Astrocyte (in vitro differentiated cells and primary cell): ENCODE results near the gene ZBTB21. TPM values are rescaled to one million over a fixed set of nuclear protein-coding genes. Genes with fewer than 3 reads are reported as not detected.

Experiments used
- DNase-seq: peaks from one replicate; pipeline ENCODE4 v3.0.0-alpha.2; 2010; ENCODE audit warnings: low read depth
- FAIRE-seq: peaks from 2 replicates; lab custom pipeline; 2011; peaks lifted over from hg19 to GRCh38; lab: Jason Lieb, UNC
- H2AFZ ChIP-seq: 2 replicates; pipeline ENCODE4 v1.6.0; 2012; ENCODE audit warnings: low read depth, low read length, inconsistent platforms
- H3K27ac ChIP-seq: 2 replicates; pipeline ENCODE4 v1.5.1; 2011; ENCODE audit warnings: low read depth, low read length, inconsistent platforms
- H3K27me3 ChIP-seq: 2 replicates; pipeline ENCODE4 v1.6.0; 2011; ENCODE audit warnings: low read length, inconsistent platforms; ENCODE audit not compliant: insufficient read depth
- H3K36me3 ChIP-seq: 2 replicates; pipeline ENCODE4 v1.5.1; 2011; ENCODE audit warnings: low read length, inconsistent platforms; ENCODE audit not compliant: insufficient read depth
- H3K4me1 ChIP-seq: 2 replicates; pipeline ENCODE4 v1.5.1; 2011; ENCODE audit warnings: low read length, inconsistent platforms; ENCODE audit not compliant: insufficient read depth
- H3K4me2 ChIP-seq: 2 replicates; pipeline ENCODE4 v1.6.0; 2012; ENCODE audit warnings: low read length, inconsistent platforms
- H3K4me3 ChIP-seq: 2 replicates; pipeline ENCODE4 v1.5.1; 2011; ENCODE audit warnings: low read depth, mild to moderate bottlenecking, low read length, inconsistent platforms; ENCODE audit not compliant: insufficient read depth
- H3K79me2 ChIP-seq: 2 replicates; pipeline ENCODE4 v1.6.0; 2012; ENCODE audit warnings: mild to moderate bottlenecking, low read length, inconsistent platforms; ENCODE audit not compliant: insufficient read depth
- H3K9ac ChIP-seq: 2 replicates; pipeline ENCODE4 v1.6.0; 2012; ENCODE audit warnings: mild to moderate bottlenecking, low read length, inconsistent platforms
- H3K9me3 ChIP-seq: 2 replicates; pipeline ENCODE4 v1.5.1; 2012; ENCODE audit warnings: low read depth, mild to moderate bottlenecking, low read length, inconsistent platforms; ENCODE audit not compliant: insufficient read depth
- H4K20me1 ChIP-seq: 2 replicates; pipeline ENCODE4 v1.6.0; 2012; ENCODE audit warnings: low read length, inconsistent platforms; ENCODE audit not compliant: insufficient read depth
- H3K27ac Mint-ChIP-seq: one replicate; pipeline ENCODE4 v1.8.0; 2021; ENCODE audit warnings: mild to moderate bottlenecking, mixed read lengths; ENCODE audit not compliant: unreplicated experiment
- H3K27me3 Mint-ChIP-seq: one replicate; pipeline ENCODE4 v1.8.0; 2021; ENCODE audit warnings: low read depth, mixed read lengths; ENCODE audit not compliant: unreplicated experiment
- H3K36me3 Mint-ChIP-seq: one replicate; pipeline ENCODE4 v1.8.0; 2021; ENCODE audit warnings: low read depth, mixed read lengths; ENCODE audit not compliant: unreplicated experiment
- H3K4me1 Mint-ChIP-seq: one replicate; pipeline ENCODE4 v1.8.0; 2021; ENCODE audit warnings: low read depth, mixed read lengths; ENCODE audit not compliant: unreplicated experiment
- H3K4me3 Mint-ChIP-seq: one replicate; pipeline ENCODE4 v1.8.0; 2021; ENCODE audit warnings: mild to moderate bottlenecking, moderate library complexity, mixed read lengths; ENCODE audit not compliant: unreplicated experiment
- H3K9me3 Mint-ChIP-seq: one replicate; pipeline ENCODE4 v1.8.0; 2021; ENCODE audit warnings: mild to moderate bottlenecking, mixed read lengths; ENCODE audit not compliant: unreplicated experiment
- CTCF ChIP-seq: IDR thresholded peaks from 2 replicates; pipeline ENCODE4 v1.5.1; 2011; ENCODE audit warnings: low read depth, mild to moderate bottlenecking, inconsistent platforms, low read length, moderate library complexity; ENCODE audit not compliant: insufficient read depth
- EZH2 ChIP-seq: IDR thresholded peaks from 2 replicates; pipeline ENCODE4 v1.6.1; 2012; ENCODE audit warnings: mild to moderate bottlenecking, low read length, inconsistent platforms; ENCODE audit not compliant: insufficient read depth
- total RNA-seq: library from RNA; stranded (reverse); gene quantifications from 2 replicates; pipeline ENCODE4 v1.2.1, GENCODE V29; 2021

ZBTB21 gene
- total RNA-seq, 1 donor from 2014 or later, result 20.5 TPM

- Mint-ChIP-seq H3K36me3 (peaks cover 40% of the 10 kb centered on the region), H3K27ac (no peak overlapping the region)
- no peaks in the 10 kb centered on the region for H3K79me2 ChIP-seq
These were observed 16.4 kb downstream of the ZBTB21 start for GRCh38 chr21:41993744-41994143.

GRCh38 chr21:41992576-41992975, 17.6 kb downstream of the ZBTB21 start:
- TF ChIP-seq EZH2 (no peak), CTCF (no peak)
- no peak overlapping the region for H3K4me2 ChIP-seq
- no peak overlapping the region for H3K27ac ChIP-seq
- Mint-ChIP-seq H3K4me3 (no peak overlapping the region), H3K27me3 (no peaks in the 10 kb centered on the region), H3K27ac (no peak overlapping the region), H3K9me3 (peaks cover 10% of the 10 kb centered on the region), H3K36me3 (peaks cover 40% of the 10 kb centered on the region), H3K4me1 (no peaks in the 10 kb centered on the region)
- no peak for FAIRE-seq
- no peak overlapping the region for H2AFZ ChIP-seq
- H3K9me3 ChIP-seq, result no peaks in the 10 kb centered on the region
- DNase-seq, result no peak
- H3K9ac ChIP-seq, result no peak overlapping the region
- H3K79me2 ChIP-seq, result no peaks in the 10 kb centered on the region
- H3K36me3 ChIP-seq, result peaks cover 23% of the 10 kb centered on the region
- H3K27me3 ChIP-seq, result no peaks in the 10 kb centered on the region
- H4K20me1 ChIP-seq, result no peaks in the 10 kb centered on the region
- no peak overlapping the region for H3K4me3 ChIP-seq
- H3K4me1 ChIP-seq, result peaks cover 12% of the 10 kb centered on the region

More at GRCh38 chr21:41993744-41994143, 16.4 kb downstream of the ZBTB21 start:
- Mint-ChIP-seq H3K4me3 (no peak overlapping the region), H3K9me3 (peaks cover 10% of the 10 kb centered on the region), H3K4me1 (no peaks in the 10 kb centered on the region), H3K27me3 (no peaks in the 10 kb centered on the region)
- H3K4me1 ChIP-seq, result peaks cover 12% of the 10 kb centered on the region
- peak overlapping the region; percentile 36 for H3K4me2 ChIP-seq
- H2AFZ ChIP-seq, result no peak overlapping the region
- H3K9me3 ChIP-seq, result no peaks in the 10 kb centered on the region
- peak overlapping the region; percentile 4 for H3K9ac ChIP-seq
- FAIRE-seq, result peak; percentile 90
- no peaks in the 10 kb centered on the region for H4K20me1 ChIP-seq
- no peak overlapping the region for H3K4me3 ChIP-seq
- TF ChIP-seq CTCF, result no peak
- no peak for TF ChIP-seq EZH2
- no peaks in the 10 kb centered on the region for H3K27me3 ChIP-seq
- DNase-seq, result peak; percentile 79
- peaks cover 23% of the 10 kb centered on the region for H3K36me3 ChIP-seq
- no peak overlapping the region for H3K27ac ChIP-seq

DNA sequence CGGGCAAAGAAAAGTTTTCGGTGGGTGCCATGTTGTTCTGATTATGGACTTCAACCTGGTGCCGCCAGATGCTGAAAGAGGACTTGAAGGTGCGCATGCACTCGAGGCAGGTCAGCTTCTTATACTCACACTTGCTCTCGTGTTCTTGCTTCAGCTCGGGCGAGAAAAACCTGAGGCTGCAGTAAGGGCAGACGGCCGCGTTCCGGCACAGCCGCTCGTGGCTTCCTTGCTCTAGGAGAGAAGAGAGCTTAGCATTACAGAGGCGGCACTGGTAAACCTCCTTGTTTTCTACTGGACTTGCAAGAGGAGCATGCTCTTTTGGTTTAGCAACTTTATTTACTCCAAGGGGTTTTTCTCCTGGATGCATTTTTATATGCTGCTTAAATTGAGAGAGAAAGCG, 18.5 kb downstream of the ZBTB21 start:
- no peak overlapping the region for H2AFZ ChIP-seq
- Mint-ChIP-seq H3K27ac (no peak overlapping the region), H3K27me3 (no peaks in the 10 kb centered on the region), H3K9me3 (peaks cover 10% of the 10 kb centered on the region), H3K4me3 (no peak overlapping the region), H3K36me3 (peaks cover 38% of the 10 kb centered on the region), H3K4me1 (no peaks in the 10 kb centered on the region)
- H3K79me2 ChIP-seq, result no peaks in the 10 kb centered on the region
- H3K27ac ChIP-seq, result no peak overlapping the region
- no peak overlapping the region for H3K9ac ChIP-seq
- no peak overlapping the region for H3K4me2 ChIP-seq
- peaks cover 12% of the 10 kb centered on the region for H3K4me1 ChIP-seq
- peaks cover 23% of the 10 kb centered on the region for H3K36me3 ChIP-seq
- H3K27me3 ChIP-seq, result no peaks in the 10 kb centered on the region
- no peak for FAIRE-seq
- H4K20me1 ChIP-seq, result no peaks in the 10 kb centered on the region
- DNase-seq, result no peak
- TF ChIP-seq CTCF, result no peak
- no peak for TF ChIP-seq EZH2
- no peaks in the 10 kb centered on the region for H3K9me3 ChIP-seq
- no peak overlapping the region for H3K4me3 ChIP-seq
